KMS-11 (cell line): ENCODE data around the gene DUSP1.

ENCODE experiments used
- H2AFZ ChIP-seq: fragments of 200-600 bp; sonication (generic); 2 replicates; pipeline ENCODE4 v1.6.1; 2016; ENCODE audit warnings: antibody characterized with exemption, mixed run types, low read depth
- H3K27ac ChIP-seq: fragments of 200-600 bp; sonication (generic); 2 replicates; pipeline ENCODE4 v1.6.1; 2016; ENCODE audit warnings: mild to moderate bottlenecking, mixed run types
- H3K27me3 ChIP-seq: fragments of 200-600 bp; sonication (generic); 2 replicates; pipeline ENCODE4 v1.6.1; 2017; ENCODE audit warnings: mild to moderate bottlenecking, low read depth, mixed run types, moderate library complexity; ENCODE audit not compliant: insufficient read depth
- H3K36me3 ChIP-seq: fragments of 200-600 bp; sonication (generic); 2 replicates; pipeline ENCODE4 v1.6.1; 2017; ENCODE audit warnings: mild to moderate bottlenecking, mixed run types; ENCODE audit not compliant: insufficient read depth
- H3K4me1 ChIP-seq: fragments of 200-600 bp; sonication (generic); 2 replicates; pipeline ENCODE4 v1.6.1; 2016; ENCODE audit warnings: mild to moderate bottlenecking, low read depth, mixed run types; ENCODE audit not compliant: poor library complexity, severe bottlenecking
- H3K4me2 ChIP-seq: fragments of 200-600 bp; sonication (generic); 2 replicates; pipeline ENCODE4 v1.7.0; 2016; ENCODE audit warnings: mild to moderate bottlenecking, mixed run types
- H3K4me3 ChIP-seq: fragments of 200-600 bp; sonication (generic); IDR thresholded peaks from 2 replicates; pipeline ENCODE4 v1.6.1; 2017; ENCODE audit warnings: low read depth, low read length, mixed read lengths; ENCODE audit not compliant: insufficient read depth
- H3K79me2 ChIP-seq: fragments of 200-600 bp; sonication (generic); 2 replicates; pipeline ENCODE4 v1.6.1; 2016; ENCODE audit warnings: low read depth, mixed run types; ENCODE audit not compliant: insufficient read depth
- H3K9ac ChIP-seq: fragments of 200-600 bp; sonication (generic); 2 replicates; pipeline ENCODE4 v1.6.1; 2016; ENCODE audit warnings: mild to moderate bottlenecking, mixed run types
- H4K20me1 ChIP-seq: fragments of 200-600 bp; sonication (generic); 2 replicates; pipeline ENCODE4 v1.6.1; 2016; ENCODE audit warnings: mild to moderate bottlenecking, mixed run types; ENCODE audit not compliant: insufficient read depth
- TF ChIP-seq, protein P1 (sequence below): fragments of 200-600 bp; sonication (generic); conservative IDR thresholded peaks from 2 replicates; pipeline ENCODE4 v1.6.1; 2017; ENCODE audit warnings: low read depth, mild to moderate bottlenecking, antibody characterized with exemption, low read length, moderate library complexity, mixed read lengths

DUSP1 gene

DNA sequence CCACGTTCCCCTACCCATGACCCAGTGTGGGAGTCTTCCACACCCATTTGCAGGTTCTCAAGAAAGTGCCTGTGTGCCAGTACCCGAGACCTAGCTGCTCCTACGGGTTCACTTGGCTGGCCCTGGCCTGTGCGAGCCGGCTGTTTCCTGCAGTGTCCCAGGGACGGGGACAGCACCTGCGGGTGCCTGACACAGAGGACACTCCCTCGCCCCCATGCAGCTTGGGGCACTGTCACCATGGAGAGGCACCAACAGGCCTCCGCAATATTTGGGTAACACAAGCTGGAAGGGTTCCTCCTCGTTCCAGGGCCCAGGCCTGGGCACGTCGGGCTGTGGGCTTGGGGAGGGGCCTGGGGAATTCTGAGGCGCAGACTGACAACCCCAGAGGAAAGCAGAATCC is 41.4 kb downstream of the DUSP1 start:
- no peaks in the 10 kb centered on the region for H3K4me1 ChIP-seq
- H3K4me2 ChIP-seq, result no peak overlapping the region
- H3K9ac ChIP-seq, result no peak overlapping the region
- H3K36me3 ChIP-seq, result no peaks in the 10 kb centered on the region
- H3K79me2 ChIP-seq, result no peaks in the 10 kb centered on the region
- H3K27ac ChIP-seq, result no peak overlapping the region
- no peak overlapping the region for H3K4me3 ChIP-seq
- no peaks in the 10 kb centered on the region for H4K20me1 ChIP-seq
- TF ChIP-seq, protein P1, sequence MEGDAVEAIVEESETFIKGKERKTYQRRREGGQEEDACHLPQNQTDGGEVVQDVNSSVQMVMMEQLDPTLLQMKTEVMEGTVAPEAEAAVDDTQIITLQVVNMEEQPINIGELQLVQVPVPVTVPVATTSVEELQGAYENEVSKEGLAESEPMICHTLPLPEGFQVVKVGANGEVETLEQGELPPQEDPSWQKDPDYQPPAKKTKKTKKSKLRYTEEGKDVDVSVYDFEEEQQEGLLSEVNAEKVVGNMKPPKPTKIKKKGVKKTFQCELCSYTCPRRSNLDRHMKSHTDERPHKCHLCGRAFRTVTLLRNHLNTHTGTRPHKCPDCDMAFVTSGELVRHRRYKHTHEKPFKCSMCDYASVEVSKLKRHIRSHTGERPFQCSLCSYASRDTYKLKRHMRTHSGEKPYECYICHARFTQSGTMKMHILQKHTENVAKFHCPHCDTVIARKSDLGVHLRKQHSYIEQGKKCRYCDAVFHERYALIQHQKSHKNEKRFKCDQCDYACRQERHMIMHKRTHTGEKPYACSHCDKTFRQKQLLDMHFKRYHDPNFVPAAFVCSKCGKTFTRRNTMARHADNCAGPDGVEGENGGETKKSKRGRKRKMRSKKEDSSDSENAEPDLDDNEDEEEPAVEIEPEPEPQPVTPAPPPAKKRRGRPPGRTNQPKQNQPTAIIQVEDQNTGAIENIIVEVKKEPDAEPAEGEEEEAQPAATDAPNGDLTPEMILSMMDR, result no peak
- H3K27me3 ChIP-seq, result no peaks in the 10 kb centered on the region
- H2AFZ ChIP-seq, result no peak overlapping the region

DNA sequence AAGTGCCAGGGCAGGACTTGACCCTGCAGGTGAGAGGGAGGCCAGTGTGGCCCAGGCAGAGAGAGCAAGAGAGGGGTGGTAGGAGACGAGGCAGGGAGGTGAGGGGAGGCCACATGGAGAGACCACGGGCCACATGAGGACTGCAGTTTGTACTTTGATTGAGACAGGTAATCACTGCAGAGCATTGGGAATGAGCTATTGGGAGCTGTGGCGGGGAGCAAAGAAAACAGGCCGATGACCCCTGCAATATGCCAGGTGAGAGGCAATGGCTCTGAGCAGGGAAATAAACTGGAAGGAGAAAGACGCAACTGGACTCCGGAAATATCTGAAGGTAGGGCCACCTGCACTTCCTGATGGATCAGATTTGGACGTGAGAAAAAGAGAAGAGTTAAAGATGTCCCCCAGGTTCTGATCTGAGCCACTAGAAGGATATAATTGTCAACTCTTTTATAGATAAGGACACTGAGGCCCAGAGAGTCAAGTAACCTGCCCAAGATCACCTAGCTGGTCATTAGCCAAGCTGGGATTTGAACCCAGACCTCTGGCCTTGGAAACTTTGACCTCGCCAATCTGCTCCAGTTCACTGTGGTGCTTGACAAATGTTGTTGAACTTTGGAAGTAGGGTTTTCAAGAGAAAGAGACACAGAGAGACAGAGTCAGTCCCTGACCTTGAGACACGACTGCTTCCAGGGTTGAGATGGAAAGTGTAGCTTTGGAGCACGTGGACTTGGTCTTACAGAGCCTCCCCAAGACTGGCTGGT is 42.3 kb downstream of the DUSP1 start:
- H3K79me2 ChIP-seq, result no peaks in the 10 kb centered on the region
- no peak overlapping the region for H3K9ac ChIP-seq
- H3K4me2 ChIP-seq, result no peak overlapping the region
- H3K27ac ChIP-seq, result no peak overlapping the region
- no peaks in the 10 kb centered on the region for H3K27me3 ChIP-seq
- no peak overlapping the region for H2AFZ ChIP-seq
- no peaks in the 10 kb centered on the region for H3K4me1 ChIP-seq
- H3K36me3 ChIP-seq, result no peaks in the 10 kb centered on the region
- no peak overlapping the region for H3K4me3 ChIP-seq
- no peaks in the 10 kb centered on the region for H4K20me1 ChIP-seq
- TF ChIP-seq, protein P1, result no peak

GRCh38 chr5:172727551-172727950 is 43.4 kb downstream of the DUSP1 start:
- H3K79me2 ChIP-seq, result no peaks in the 10 kb centered on the region
- no peaks in the 10 kb centered on the region for H4K20me1 ChIP-seq
- no peaks in the 10 kb centered on the region for H3K4me1 ChIP-seq
- no peak overlapping the region for H3K27ac ChIP-seq
- no peak overlapping the region for H3K4me3 ChIP-seq
- H3K36me3 ChIP-seq, result no peaks in the 10 kb centered on the region
- H3K27me3 ChIP-seq, result no peaks in the 10 kb centered on the region
- H3K4me2 ChIP-seq, result no peak overlapping the region
- H2AFZ ChIP-seq, result no peak overlapping the region
- H3K9ac ChIP-seq, result no peak overlapping the region
- TF ChIP-seq, protein P1, result no peak

- H3K4me3 ChIP-seq, result no peak overlapping the region
- H3K27ac ChIP-seq, result no peak overlapping the region
- H3K36me3 ChIP-seq, result no peaks in the 10 kb centered on the region
- no peaks in the 10 kb centered on the region for H3K4me1 ChIP-seq
- no peaks in the 10 kb centered on the region for H3K27me3 ChIP-seq
- no peak overlapping the region for H2AFZ ChIP-seq
- TF ChIP-seq, protein P1, result no peak
- no peak overlapping the region for H3K4me2 ChIP-seq
- no peaks in the 10 kb centered on the region for H4K20me1 ChIP-seq
- H3K9ac ChIP-seq, result no peak overlapping the region
- no peaks in the 10 kb centered on the region for H3K79me2 ChIP-seq
These were observed 44.0 kb downstream of the DUSP1 start for GRCh38 chr5:172726966-172727365.
